HG03354 (cell line): ENCODE measurements around the gene SPINK13.
"Not testable (repeated sequence)": the region's sequence is repeated elsewhere in the genome, so short reads cannot be mapped to it uniquely, and the experiment has no call there.

Experiments used
- ATAC-seq: cut with Tn5 transposase; IDR thresholded peaks from one replicate; pipeline ENCODE4 v1.9.1; 2021; ENCODE audit warnings: mild to moderate bottlenecking; ENCODE audit not compliant: unreplicated experiment, poor library complexity, severe bottlenecking

Gene SPINK13, protein sequence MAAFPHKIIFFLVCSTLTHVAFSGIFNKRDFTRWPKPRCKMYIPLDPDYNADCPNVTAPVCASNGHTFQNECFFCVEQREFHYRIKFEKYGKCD

GRCh38 chr5:148268566-148268965, at the start of gene SPINK13:
Gene SPINK13 (plus strand): TSS chr5:148268794. CDS start chr5:148270073, 1,279 bp downstream.
- ATAC-seq, result no peak

DNA sequence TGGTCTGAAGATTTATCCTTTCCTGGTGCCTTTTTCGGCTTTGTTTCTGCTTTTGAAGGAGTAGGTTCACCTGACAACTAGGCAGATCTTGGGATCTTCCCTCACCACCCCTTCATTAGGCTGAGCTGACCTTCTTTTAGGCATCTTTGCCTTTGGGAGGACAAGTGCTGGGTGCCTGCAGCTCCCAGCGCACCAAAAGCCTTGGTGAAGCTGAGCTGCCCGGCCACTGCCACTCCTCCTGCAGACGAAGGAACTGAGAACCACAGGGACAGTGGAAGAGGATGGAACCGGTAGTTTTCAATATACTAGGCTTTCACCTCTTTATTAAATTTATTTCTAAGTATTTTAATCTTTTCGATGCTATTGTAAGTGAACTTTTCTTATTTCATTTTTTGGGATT, 47.1 kb upstream of the SPINK13 start:
- ATAC-seq, result no peak

DNA sequence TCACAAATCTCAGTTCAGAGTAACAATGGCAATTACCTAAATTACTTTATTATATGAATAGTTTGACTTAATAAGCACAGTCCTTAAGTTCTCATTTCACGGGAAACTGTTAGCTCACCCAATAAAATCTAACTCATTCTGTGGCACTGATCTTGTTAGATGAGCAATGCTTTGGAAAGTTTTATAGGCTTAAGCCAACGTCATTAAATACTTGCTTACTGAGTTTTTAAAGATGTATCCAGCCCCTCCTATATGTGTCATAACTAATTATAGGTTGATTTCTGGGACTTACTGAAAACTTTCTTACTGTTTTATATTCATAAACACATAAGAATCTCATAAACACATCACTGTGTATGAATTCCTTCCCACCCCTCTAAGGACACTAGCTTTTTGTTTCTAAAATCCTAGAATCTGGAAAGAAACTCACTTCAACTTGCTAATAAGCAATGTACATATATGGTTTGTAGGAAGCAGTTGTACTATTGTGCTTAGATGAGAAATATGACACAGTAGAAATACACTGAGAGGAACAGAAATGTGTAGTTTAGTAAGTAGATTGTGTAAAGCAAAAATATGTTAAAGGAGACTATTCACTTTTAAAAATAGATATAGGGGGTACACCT, 44.4 kb upstream of the SPINK13 start:
- ATAC-seq, result no peak

DNA sequence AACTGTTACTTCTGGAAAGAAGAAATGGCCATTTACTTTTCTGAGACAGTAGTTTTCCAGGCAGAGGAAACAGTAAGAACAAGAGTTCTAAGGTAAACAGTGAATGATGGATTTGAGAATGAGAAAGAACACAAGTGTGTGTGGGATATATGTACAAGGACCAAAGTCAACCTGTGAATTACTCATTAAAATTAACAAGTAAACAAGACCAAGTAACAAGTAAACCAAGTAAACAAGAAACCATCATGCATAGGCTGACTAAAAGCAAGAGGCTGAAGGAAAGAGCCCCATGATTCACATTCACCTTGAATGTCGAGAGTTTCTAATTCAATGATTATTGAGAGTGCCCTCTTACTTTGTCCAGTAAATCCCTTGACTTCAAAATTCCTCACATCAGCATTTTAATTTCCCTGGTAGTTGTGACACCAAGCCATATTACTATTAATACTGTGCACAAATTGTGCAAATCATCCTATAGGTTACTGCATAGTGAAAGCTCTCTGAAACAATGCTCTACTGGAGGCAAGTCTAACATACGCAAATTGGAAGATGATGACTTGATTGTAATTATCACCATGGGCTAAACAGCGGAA, 40.1 kb upstream of the SPINK13 start:
- ATAC-seq, result no peak

- ATAC-seq, result no peak
These were observed 38.8 kb upstream of the SPINK13 start for GRCh38 chr5:148229840-148230239.

DNA sequence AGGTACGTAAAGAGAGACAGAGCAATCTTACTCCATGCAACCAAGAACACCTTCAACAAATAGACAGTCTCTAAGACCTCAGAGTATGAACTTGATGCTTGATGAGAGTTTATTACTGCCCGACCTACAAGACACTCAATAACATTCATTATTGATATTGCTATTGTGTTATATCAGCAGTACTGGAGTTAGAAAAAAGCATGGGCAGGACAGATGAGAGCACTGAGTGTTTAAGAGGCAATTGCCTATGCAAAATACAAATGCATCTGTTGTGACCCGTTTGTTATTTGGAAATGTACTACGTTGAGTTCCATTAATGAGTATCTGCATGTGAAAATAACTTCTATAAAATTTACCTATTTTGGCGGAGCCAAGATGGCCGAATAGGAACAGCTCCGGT, 38.4 kb upstream of the SPINK13 start:
- no peak for ATAC-seq

- ATAC-seq, result no peak
These were observed 30.7 kb upstream of the SPINK13 start for GRCh38 chr5:148237785-148238417.

DNA sequence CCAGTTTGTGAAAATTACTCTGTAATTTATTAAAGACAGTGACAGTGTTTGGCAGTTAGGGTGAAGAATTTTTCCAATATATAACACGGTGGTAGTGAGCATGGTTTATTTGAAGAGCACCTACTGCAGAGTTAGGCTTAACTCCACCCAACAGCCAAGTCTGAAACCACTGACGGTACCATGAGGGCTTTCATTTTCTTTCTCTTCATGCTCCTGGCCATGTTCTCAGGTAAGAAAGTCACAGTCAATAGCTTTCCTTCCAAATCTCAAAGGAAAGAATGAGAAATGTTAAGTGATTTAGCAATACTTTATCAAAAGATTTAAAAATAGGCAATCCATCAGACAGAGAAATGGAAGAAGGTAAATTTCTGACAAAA, 30.2 kb upstream of the SPINK13 start, which contains the start of gene MARCOL:
TSS of gene MARCOL (plus strand) at position 108 of the 377 bp plus-strand sequence. CDS start at position 181, 73 bp downstream.
- ATAC-seq, result no peak

DNA sequence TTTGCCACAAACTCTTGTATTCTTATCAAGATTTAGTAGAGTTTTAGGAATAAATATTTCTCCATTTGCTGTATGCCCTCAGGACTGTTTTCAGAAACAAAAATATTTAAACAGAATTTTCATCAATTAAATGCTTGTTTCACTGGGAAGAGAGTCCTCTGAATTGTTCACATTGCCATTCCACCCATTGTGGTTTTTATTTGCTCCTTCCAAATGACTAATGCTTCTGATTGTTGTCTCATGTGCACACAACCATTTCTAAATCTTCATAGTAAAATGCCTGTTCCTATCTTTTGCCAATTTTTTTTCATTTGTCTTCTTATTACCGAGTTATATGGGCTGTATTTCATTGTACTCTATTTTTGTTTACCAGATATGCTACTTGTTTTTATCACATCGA, 19.7 kb upstream of the SPINK13 start:
- no peak for ATAC-seq

- no peak for ATAC-seq
These were observed 13.1 kb upstream of the SPINK13 start for GRCh38 chr5:148255456-148255855.

- no peak for ATAC-seq
These were observed 9.3 kb upstream of the SPINK13 start for GRCh38 chr5:148259288-148259687.

- ATAC-seq, result no peak
These were observed 7.4 kb upstream of the SPINK13 start for GRCh38 chr5:148261221-148261620.

GRCh38 chr5:148267962-148268361, 632 bp upstream of the SPINK13 start:
- ATAC-seq, result no peak

DNA sequence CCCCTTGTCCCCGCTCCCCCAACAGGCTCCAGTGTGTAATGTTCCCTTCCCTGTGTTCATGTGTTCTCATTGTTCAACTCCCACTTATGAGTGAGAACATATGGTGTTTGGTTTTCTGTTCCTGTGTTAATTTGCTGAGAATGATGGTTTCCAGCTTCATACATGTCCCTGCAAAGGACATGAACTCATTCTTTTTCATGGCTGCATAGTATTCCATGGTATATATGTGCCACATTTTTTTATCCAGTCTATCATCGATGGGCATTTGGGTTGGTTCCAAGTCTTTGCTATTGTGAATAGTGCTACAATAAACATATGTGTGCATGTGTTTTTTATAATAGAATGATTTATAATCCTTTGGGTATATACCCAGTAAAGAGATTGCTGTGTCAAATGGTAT, 6.5 kb downstream of the SPINK13 start:
- not testable (repeated sequence) for ATAC-seq

GRCh38 chr5:148280893-148281292, 12.3 kb downstream of the SPINK13 start:
- ATAC-seq, result not testable (repeated sequence)

GRCh38 chr5:148281336-148281735, 12.7 kb downstream of the SPINK13 start:
- not testable (repeated sequence) for ATAC-seq

- ATAC-seq, result no peak
These were observed 21.9 kb downstream of the SPINK13 start for GRCh38 chr5:148290271-148291195.

GRCh38 chr5:148297731-148298130, 29.1 kb downstream of the SPINK13 start:
- ATAC-seq, result no peak

DNA sequence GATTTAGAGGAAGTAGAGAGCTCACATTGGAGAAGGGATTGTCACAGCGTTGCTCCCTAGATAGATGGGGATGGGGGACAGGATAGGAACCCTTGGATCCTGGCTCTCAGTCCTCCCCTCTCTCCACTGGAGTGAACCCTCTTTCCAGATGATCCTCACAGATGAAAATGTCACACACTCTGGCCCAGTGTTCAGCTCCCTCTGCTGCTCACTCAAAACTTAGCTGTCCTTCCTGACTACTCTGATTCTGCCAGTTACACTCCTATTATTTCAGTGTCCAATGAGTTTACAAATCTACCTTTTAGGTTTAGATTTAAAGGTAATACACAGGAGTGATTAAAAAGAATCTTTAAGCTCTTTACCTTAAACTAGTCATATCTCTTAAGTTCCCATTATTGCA, 37.9 kb downstream of the SPINK13 start:
- ATAC-seq, result no peak

DNA sequence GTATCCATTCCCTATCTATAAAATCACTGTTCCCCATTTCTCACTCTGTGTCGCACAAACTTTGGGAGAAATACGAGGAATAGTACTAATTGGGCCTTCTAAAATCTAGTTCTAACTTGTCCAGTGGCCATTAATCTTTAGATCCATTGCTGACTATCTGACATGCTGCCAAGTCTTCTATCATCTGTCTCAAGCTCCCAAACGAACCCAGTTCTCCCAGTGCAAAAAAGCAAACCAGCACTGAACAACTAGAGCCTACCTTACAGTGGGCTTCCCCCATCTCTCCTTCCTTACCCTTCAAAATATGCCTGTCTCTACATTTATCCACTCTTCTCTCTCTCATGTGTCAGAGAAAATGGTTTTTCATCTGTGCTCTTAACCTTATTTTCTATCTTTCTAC, 40.4 kb downstream of the SPINK13 start:
- no peak for ATAC-seq
